ENCODE results near the gene PDE2A. TPM values are rescaled to one million over a fixed set of nuclear protein-coding genes. Genes with fewer than 3 reads are reported as not detected.

The PDE2A gene
- total and polyA plus RNA-seq, 10 of the 15 experiments (the other 5 are each of a cell fraction or from before 2014, with no cell fraction given): 0.06 to 0.15 (median 0.11) TPM; not detected in 6

- no peak for TF ChIP-seq NFYB (IDR thresholded peaks at IDR 0.05; ENCODE audit: insufficient read depth, low read depth, low read length)
Observed at GRCh38 chr11:72693271-72693968, 19.2 kb upstream of the PDE2A start (continued).

GRCh38 chr11:72692498-72693237 lies 18.4 kb upstream of the PDE2A start:
- no peak overlapping the region for H3K4me3 ChIP-seq
- FAIRE-seq: no peak

GRCh38 chr11:72690166-72690565 lies 15.9 kb upstream of the PDE2A start:
- H2AFZ ChIP-seq (ENCODE audit: control insufficient read depth, low read depth, low read length): no peak overlapping the region
- SMC1A ChIA-PET (ENCODE audit: uncharacterized antibody, unreplicated experiment): no interaction called here
- no peaks in the 10 kb centered on the region for H3K9me3 ChIP-seq (replicated peaks; ENCODE audit: control insufficient read depth, insufficient read depth, low read length)
- 90% methylated on average over 4 of the region's 4 CpGs for WGBS (ENCODE audit: insufficient coverage, insufficient replicate concordance, low lambda C conversion rate, missing lambda C conversion rate)
- intact Hi-C loops (cut with micrococcal nuclease; ENCODE audit: unreplicated experiment): no loop called here
- CTCF ChIA-PET: no interaction called here
- FAIRE-seq (no peak), ATAC-seq (no peak), DNase-seq (ENCODE audit: low read depth, low spot score) (no peak)
- no peak overlapping the region for H3K4me2 ChIP-seq (ENCODE audit: control insufficient read depth, insufficient read depth)
- in situ Hi-C loops (cut with MboI): no loop called here
- no peak overlapping the region for H3K27ac ChIP-seq (ENCODE audit: control insufficient read depth, insufficient read depth)
- RAD21 ChIA-PET (ENCODE audit: unreplicated experiment): no interaction called here
- peaks cover 37 to 40% of the 10 kb centered on the region in 2 experiments for H3K36me3 ChIP-seq (ENCODE audit: control insufficient read depth in 2 of 2, insufficient read depth in 2 of 2, low read length in 1 of 2)
- POLR2A ChIA-PET: no interaction called here
- no TSS peak for BruUV-seq (replicated peaks)
- no peaks in the 10 kb centered on the region for H3K79me2 ChIP-seq (ENCODE audit: control insufficient read depth, insufficient read depth, low read length)
- no peak overlapping the region for H3K4me3 ChIP-seq
- no peaks in the 10 kb centered on the region for H3K4me1 ChIP-seq (ENCODE audit: control insufficient read depth, insufficient read depth, low read length)
- TF ChIP-seq RAD21 (IDR thresholded peaks at IDR 0.05; ENCODE audit: insufficient read depth, low read depth, low read length): no peak
- no peak for TF ChIP-seq SRF (IDR thresholded peaks at IDR 0.05; ENCODE audit: low read depth in 2 of 2, low read length in 2 of 2)
- no peak for TF ChIP-seq BRCA1 (IDR thresholded peaks at IDR 0.05; ENCODE audit: low read depth, low read length)
- TF ChIP-seq, protein P1, sequence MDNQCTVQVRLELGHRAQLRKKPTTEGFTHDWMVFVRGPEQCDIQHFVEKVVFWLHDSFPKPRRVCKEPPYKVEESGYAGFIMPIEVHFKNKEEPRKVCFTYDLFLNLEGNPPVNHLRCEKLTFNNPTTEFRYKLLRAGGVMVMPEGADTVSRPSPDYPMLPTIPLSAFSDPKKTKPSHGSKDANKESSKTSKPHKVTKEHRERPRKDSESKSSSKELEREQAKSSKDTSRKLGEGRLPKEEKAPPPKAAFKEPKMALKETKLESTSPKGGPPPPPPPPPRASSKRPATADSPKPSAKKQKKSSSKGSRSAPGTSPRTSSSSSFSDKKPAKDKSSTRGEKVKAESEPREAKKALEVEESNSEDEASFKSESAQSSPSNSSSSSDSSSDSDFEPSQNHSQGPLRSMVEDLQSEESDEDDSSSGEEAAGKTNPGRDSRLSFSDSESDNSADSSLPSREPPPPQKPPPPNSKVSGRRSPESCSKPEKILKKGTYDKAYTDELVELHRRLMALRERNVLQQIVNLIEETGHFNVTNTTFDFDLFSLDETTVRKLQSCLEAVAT (IDR thresholded peaks at IDR 0.05): no peak
- no peak for TF ChIP-seq EP300 (IDR thresholded peaks at IDR 0.05; ENCODE audit: borderline replicate concordance in 1 of 2, control insufficient read depth in 1 of 2, low read depth in 2 of 2, low read length in 2 of 2)
- TF ChIP-seq ZBTB4 (CRISPR knock-in tag; IDR thresholded peaks at IDR 0.05): no peak
- no peak for TF ChIP-seq JUNB (IDR thresholded peaks at IDR 0.05)
- H4K20me1 ChIP-seq (ENCODE audit: control insufficient read depth, insufficient read depth): no peaks in the 10 kb centered on the region
- no peaks in the 10 kb centered on the region for H3K27me3 ChIP-seq (replicated peaks in 1 of 2; ENCODE audit: control insufficient read depth in 2 of 2, insufficient read depth in 2 of 2, low read length in 1 of 2)
- no peak overlapping the region for H3K9ac ChIP-seq (ENCODE audit: control insufficient read depth, insufficient read depth, low read length)

More at GRCh38 chr11:72692498-72693237, 18.4 kb upstream of the PDE2A start:
- TF ChIP-seq SP1 (IDR thresholded peaks at IDR 0.05; ENCODE audit: low read depth, low read length): no peak
- Histone ChIP-seq H3K9ac (ENCODE audit: control insufficient read depth, insufficient read depth, low read length) (no peak overlapping the region), H2AFZ (ENCODE audit: control insufficient read depth, low read depth, low read length) (no peak overlapping the region), H3K79me2 (ENCODE audit: control insufficient read depth, insufficient read depth, low read length) (no peaks in the 10 kb centered on the region), H3K27me3 (replicated peaks in 1 of 2; ENCODE audit: control insufficient read depth in 2 of 2, insufficient read depth in 2 of 2, low read length in 1 of 2) (no peaks in the 10 kb centered on the region), H3K9me3 (replicated peaks; ENCODE audit: control insufficient read depth, insufficient read depth, low read length) (no peaks in the 10 kb centered on the region), H3K36me3 (ENCODE audit: control insufficient read depth in 2 of 2, insufficient read depth in 2 of 2, low read length in 1 of 2) (peaks cover 42 to 46% of the 10 kb centered on the region in 2 experiments), H3K4me1 (ENCODE audit: control insufficient read depth, insufficient read depth, low read length) (no peaks in the 10 kb centered on the region), H3K4me2 (ENCODE audit: control insufficient read depth, insufficient read depth) (no peak overlapping the region), H4K20me1 (ENCODE audit: control insufficient read depth, insufficient read depth) (no peaks in the 10 kb centered on the region), H3K27ac (ENCODE audit: control insufficient read depth, insufficient read depth) (no peak overlapping the region)
- intact Hi-C loops (cut with micrococcal nuclease; ENCODE audit: unreplicated experiment): no loop called here
- in situ Hi-C loops (cut with MboI): no loop called here
- CTCF ChIA-PET: interaction anchor here (1.1 kb wide), 2 partner anchors 8 to 10 kb away, joined by 4 read pairs; no protein-coding TSS in a partner anchor
- ATAC-seq (no peak), DNase-seq (ENCODE audit: low read depth, low spot score) (no peak)
- BruUV-seq (replicated peaks): no TSS peak
- SMC1A ChIA-PET (ENCODE audit: uncharacterized antibody, unreplicated experiment): no interaction called here
- POLR2A ChIA-PET: no interaction called here
- RAD21 ChIA-PET (ENCODE audit: unreplicated experiment): no interaction called here
- 98% methylated on average over 9 of the region's 9 CpGs for WGBS (ENCODE audit: insufficient coverage, insufficient replicate concordance, low lambda C conversion rate, missing lambda C conversion rate)
